Measurements from ENCODE around the gene SEC23B.

The SEC23B gene

GRCh38 chr20:18541741-18542140 lies 34.0 kb downstream of the SEC23B start:
- DNase-seq (ENCODE audit: low read depth) = no peak
- no peak overlapping the region for H3K4me3 ChIP-seq (ENCODE audit: low read depth, low read length)
- TF ChIP-seq CTCF (IDR thresholded peaks at IDR 0.05; ENCODE audit: control insufficient read depth, extremely low read depth, insufficient read depth) = no peak

GRCh38 chr20:18543216-18543615 lies 35.5 kb downstream of the SEC23B start:
- no peak overlapping the region for H3K4me3 ChIP-seq (ENCODE audit: low read depth, low read length)
- DNase-seq (ENCODE audit: low read depth) = no peak
- no peak for TF ChIP-seq CTCF (IDR thresholded peaks at IDR 0.05; ENCODE audit: control insufficient read depth, extremely low read depth, insufficient read depth)

- peak; percentile 82 for DNase-seq (ENCODE audit: low read depth)
- TF ChIP-seq CTCF (IDR thresholded peaks at IDR 0.05; ENCODE audit: control insufficient read depth, extremely low read depth, insufficient read depth) = no peak
- peak overlapping the region; percentile 13; the same call in 1 of the 2 replicates for H3K4me3 ChIP-seq (ENCODE audit: low read depth, low read length)
These were observed 36.2 kb downstream of the SEC23B start for GRCh38 chr20:18543932-18544331.

GRCh38 chr20:18545566-18545965 lies 37.8 kb downstream of the SEC23B start:
- no peak for TF ChIP-seq CTCF (IDR thresholded peaks at IDR 0.05; ENCODE audit: control insufficient read depth, extremely low read depth, insufficient read depth)
- no peak overlapping the region for H3K4me3 ChIP-seq (ENCODE audit: low read depth, low read length)
- no peak for DNase-seq (ENCODE audit: low read depth)

GRCh38 chr20:18548465-18548864 lies 40.7 kb downstream of the SEC23B start:
- no peak for TF ChIP-seq CTCF (IDR thresholded peaks at IDR 0.05; ENCODE audit: control insufficient read depth, extremely low read depth, insufficient read depth)
- DNase-seq (ENCODE audit: low read depth) = no peak
- no peak overlapping the region for H3K4me3 ChIP-seq (ENCODE audit: low read depth, low read length)

- no peak overlapping the region for H3K4me3 ChIP-seq (ENCODE audit: low read depth, low read length)
- no peak for DNase-seq (ENCODE audit: low read depth)
- TF ChIP-seq CTCF (IDR thresholded peaks at IDR 0.05; ENCODE audit: control insufficient read depth, extremely low read depth, insufficient read depth) = no peak
These were observed 46.0 kb downstream of the SEC23B start for GRCh38 chr20:18553746-18554145.

- peak; percentile 89 for DNase-seq (ENCODE audit: low read depth)
- TF ChIP-seq CTCF (IDR thresholded peaks at IDR 0.05; ENCODE audit: control insufficient read depth, extremely low read depth, insufficient read depth) = no peak
- H3K4me3 ChIP-seq (ENCODE audit: low read depth, low read length) = peak within 1 kb of the TSS; percentile 79
These were observed 59.4 kb downstream of the SEC23B start, which contains the start of gene SMIM26 for GRCh38 chr20:18566892-18567738. Gene SMIM26, plus strand, starts transcription at chr20:18567432. Its CDS starts 47 bp downstream, at chr20:18567479.

All from LNCaP clone FGC (cell line).